Omental fat pad (tissue), 4 donors: ENCODE measurements around the gene OTOF. TPM values are rescaled to one million over a fixed set of nuclear protein-coding genes. Genes with fewer than 3 reads are reported as not detected.

ENCODE experiments used
- ATAC-seq: fragments of 150-250 bp; one replicate; pipeline ENCODE4 v1.9.1; 2016; ENCODE audit warnings: mild to moderate bottlenecking, moderate library complexity; ENCODE audit not compliant: low FRiP score
- DNase-seq: peaks from one replicate; pipeline ENCODE4 v3.0.0-alpha.2; 2019; ENCODE audit warnings: low spot score
- total RNA-seq, 4 donors: library from RNA; depleted of rRNA; stranded (reverse); fragments of >200 nt; gene quantifications; one replicate each; pipeline ENCODE4 v1.1.0, GENCODE V29; 2016
- TF ChIP-seq, protein P1 (sequence below), 3 donors: fragments of 450-650 bp; IDR thresholded peaks; one replicate each; pipeline ENCODE4 v1.5.1; 2016 to 2017; ENCODE audit warnings: antibody characterized with exemption in 3 of 3, mild to moderate bottlenecking in 3 of 3, moderate library complexity in 2 of 3

The OTOF gene
- total RNA-seq, 4 donors from 2014 or later = 0.06 TPM; not detected in 3

DNA sequence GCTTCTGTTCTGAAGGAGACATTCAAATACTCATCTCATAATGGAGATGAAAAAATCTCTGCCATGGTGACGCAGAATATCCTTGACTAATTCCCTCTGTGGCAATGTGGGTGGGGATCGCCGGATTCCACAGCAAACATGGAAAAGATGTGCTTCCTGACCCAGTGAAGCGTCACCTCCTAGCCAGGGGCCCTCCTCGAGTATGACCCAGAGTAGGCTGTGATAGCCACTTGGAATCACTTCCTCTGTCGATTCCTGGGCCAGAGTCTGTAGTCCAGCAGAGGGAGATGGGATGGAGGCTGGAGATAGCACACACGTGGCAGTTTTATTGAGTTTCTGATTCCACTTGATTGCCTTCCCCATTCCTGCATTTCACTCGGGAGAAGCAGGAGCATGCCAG, 39.4 kb downstream of the OTOF start:
- TF ChIP-seq, protein P1, sequence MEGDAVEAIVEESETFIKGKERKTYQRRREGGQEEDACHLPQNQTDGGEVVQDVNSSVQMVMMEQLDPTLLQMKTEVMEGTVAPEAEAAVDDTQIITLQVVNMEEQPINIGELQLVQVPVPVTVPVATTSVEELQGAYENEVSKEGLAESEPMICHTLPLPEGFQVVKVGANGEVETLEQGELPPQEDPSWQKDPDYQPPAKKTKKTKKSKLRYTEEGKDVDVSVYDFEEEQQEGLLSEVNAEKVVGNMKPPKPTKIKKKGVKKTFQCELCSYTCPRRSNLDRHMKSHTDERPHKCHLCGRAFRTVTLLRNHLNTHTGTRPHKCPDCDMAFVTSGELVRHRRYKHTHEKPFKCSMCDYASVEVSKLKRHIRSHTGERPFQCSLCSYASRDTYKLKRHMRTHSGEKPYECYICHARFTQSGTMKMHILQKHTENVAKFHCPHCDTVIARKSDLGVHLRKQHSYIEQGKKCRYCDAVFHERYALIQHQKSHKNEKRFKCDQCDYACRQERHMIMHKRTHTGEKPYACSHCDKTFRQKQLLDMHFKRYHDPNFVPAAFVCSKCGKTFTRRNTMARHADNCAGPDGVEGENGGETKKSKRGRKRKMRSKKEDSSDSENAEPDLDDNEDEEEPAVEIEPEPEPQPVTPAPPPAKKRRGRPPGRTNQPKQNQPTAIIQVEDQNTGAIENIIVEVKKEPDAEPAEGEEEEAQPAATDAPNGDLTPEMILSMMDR (IDR thresholded peaks at IDR 0.05) = no peak
- ATAC-seq (no peak), DNase-seq (no peak)

- DNase-seq (no peak), ATAC-seq (no peak)
- TF ChIP-seq, protein P1 (IDR thresholded peaks at IDR 0.05) = no peak
Measured at GRCh38 chr2:26435106-26435505, 42.8 kb downstream of the OTOF start.

DNA sequence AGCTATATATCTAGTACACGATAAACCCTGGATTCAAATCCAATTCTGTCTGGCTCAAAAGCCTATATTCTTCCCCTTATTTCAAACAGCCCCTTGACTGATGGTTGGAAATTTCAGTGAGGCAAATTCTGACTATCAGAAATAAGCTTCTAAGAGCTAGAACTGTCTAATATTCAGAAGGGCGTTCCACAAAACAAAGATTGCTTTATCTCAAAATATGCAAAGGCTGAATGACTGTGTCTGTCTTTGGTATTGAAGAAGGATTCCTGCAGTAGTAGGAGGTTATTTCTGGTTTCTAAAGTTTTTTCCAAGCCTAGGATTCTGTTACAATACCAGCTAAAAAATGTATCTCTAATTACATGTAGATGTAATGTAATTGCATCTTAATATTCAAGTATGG, 45.1 kb downstream of the OTOF start:
- ATAC-seq (no peak), DNase-seq (no peak)
- TF ChIP-seq, protein P1 (IDR thresholded peaks at IDR 0.05) = no peak

DNA sequence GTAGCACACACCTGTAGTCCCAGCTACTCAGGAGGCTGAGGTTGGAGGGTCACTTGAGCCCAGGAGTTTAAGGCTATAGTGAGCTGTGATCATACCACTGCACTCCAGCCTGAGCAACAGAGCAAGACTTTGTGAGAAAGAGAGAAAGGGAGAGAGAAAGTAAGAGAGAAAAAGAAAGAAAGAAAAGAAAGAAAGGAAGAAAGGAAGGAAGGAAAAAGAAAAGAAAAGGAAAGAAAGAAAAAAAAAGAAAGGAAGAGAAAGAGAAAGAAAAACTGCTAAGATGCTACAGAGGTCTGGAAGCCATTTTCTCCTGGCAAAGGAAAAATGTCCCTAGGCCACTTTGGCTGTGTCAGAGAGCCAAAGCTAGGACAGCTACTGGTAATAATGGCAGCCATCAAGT, 45.6 kb downstream of the OTOF start:
- TF ChIP-seq, protein P1 (IDR thresholded peaks at IDR 0.05) = no peak
- no peak for DNase-seq
- no peak for ATAC-seq

GRCh38 chr2:26430826-26431225, 47.1 kb downstream of the OTOF start:
- TF ChIP-seq, protein P1 (IDR thresholded peaks at IDR 0.05) = no peak
- no peak for DNase-seq
- no peak for ATAC-seq

DNA sequence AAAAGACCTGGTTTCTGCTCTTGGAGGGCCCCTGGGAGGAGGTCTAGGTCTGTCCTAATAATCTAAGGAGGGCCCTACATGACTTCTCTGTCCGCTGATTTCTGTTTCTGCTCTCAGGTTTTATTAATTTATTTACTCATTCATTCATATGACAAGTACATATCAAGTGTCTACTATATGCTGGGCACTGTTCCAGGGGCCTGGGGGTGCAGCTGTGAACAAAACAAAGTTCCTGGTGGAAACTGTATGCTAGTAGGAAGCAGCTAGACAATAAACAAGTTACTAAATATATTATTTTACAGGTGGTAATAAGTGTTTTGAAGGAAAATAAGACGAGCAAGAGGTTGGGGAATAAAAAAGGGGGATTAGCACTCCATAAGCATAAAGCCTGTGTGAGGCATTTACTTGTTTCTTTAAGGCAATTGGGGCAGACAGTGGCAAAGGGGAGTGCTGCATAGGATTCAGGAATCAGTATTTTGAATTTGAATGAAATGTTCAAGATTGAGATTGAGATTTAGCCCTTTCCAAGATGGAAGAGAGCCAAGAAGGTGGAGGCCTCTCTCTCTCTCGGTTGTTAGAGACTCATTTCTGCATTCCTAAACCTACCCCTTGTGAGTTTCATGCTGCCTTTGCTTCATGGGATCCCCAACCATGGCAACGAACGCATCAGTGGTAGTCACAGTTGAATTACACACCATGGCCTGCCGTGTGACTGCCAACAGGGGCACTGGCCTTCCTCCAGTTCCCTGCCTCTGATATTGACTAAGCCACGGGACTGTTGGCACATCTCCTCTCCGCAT, 47.9 kb downstream of the OTOF start:
- DNase-seq (no peak), ATAC-seq (no peak)
- TF ChIP-seq, protein P1 (IDR thresholded peaks at IDR 0.05) = no peak

DNA sequence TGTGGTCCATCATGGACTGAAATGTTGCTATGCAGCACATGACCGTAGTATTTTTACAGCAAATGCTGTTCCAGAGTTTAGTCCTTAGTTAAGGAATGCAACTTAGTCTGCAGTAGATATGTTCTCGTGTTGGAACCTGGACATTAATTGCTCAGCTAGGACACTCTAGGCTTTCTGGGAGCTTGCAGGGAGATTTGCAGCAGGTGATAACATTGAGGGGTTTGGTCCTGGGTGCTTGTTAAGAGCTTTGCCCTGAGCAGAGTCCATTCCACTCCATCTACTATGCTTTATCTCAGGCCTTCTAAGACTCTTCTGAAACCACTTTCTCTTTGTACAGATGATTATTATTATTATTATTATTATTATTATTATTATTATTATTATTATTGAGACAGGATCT, 49.1 kb downstream of the OTOF start:
- TF ChIP-seq, protein P1 (IDR thresholded peaks at IDR 0.05) = no peak
- ATAC-seq (no peak), DNase-seq (no peak)
